GM19467 (cell line): ENCODE results near the gene FKBP3.
A peak's percentile ranks its signal among the peaks of the same experiment; 100 is the strongest.
"Not testable (repeated sequence)": the region's sequence is repeated elsewhere in the genome, so short reads cannot be mapped to it uniquely, and the experiment has no call there.

Experiments used
- ATAC-seq: cut with Tn5 transposase; IDR thresholded peaks from one replicate; pipeline ENCODE4 v1.9.1; 2021; ENCODE audit warnings: mild to moderate bottlenecking, moderate library complexity; ENCODE audit not compliant: unreplicated experiment

FKBP3 gene

GRCh38 chr14:45114327-45114726 lies 20.0 kb downstream of the FKBP3 start:
- ATAC-seq: no peak

GRCh38 chr14:45112896-45113781 lies 21.1 kb downstream of the FKBP3 start:
- no peak for ATAC-seq

- ATAC-seq: no peak
Observed at GRCh38 chr14:45104561-45104960, 29.7 kb downstream of the FKBP3 start.

- no peak for ATAC-seq
Observed at GRCh38 chr14:45103806-45104205, 30.5 kb downstream of the FKBP3 start.

- ATAC-seq: no peak
Observed at GRCh38 chr14:45096218-45096617, 38.1 kb downstream of the FKBP3 start.

- ATAC-seq: no peak
Observed at GRCh38 chr14:45095143-45095542, 39.1 kb downstream of the FKBP3 start.

- no peak for ATAC-seq
Observed at GRCh38 chr14:45094275-45094674, 40.0 kb downstream of the FKBP3 start.

- no peak for ATAC-seq
Observed at GRCh38 chr14:45091710-45092109, 42.6 kb downstream of the FKBP3 start.

- ATAC-seq: no peak
Observed at GRCh38 chr14:45089813-45090212, 44.5 kb downstream of the FKBP3 start.

GRCh38 chr14:45084946-45085346 lies 49.3 kb downstream of the FKBP3 start:
- no peak for ATAC-seq

- peak; percentile 96 for ATAC-seq
Observed at GRCh38 chr14:45083976-45084722, 50.1 kb downstream of the FKBP3 start, which contains the start of gene PRPF39. Gene PRPF39, plus strand, starts transcription at chr14:45084116. Its CDS starts 11,124 bp downstream, at chr14:45095240.

GRCh38 chr14:45083617-45083975 lies 50.7 kb downstream of the FKBP3 start:
- no peak for ATAC-seq

GRCh38 chr14:45082420-45082819 lies 51.9 kb downstream of the FKBP3 start:
- no peak for ATAC-seq

GRCh38 chr14:45081096-45081495 lies 53.2 kb downstream of the FKBP3 start:
- not testable (repeated sequence) for ATAC-seq

- ATAC-seq: not testable (repeated sequence)
Observed at GRCh38 chr14:45080416-45080968, 53.8 kb downstream of the FKBP3 start.

- ATAC-seq: no peak
Observed at GRCh38 chr14:45078323-45078722, 56.0 kb downstream of the FKBP3 start.

GRCh38 chr14:45073231-45073879 lies 60.9 kb downstream of the FKBP3 start:
- ATAC-seq: no peak

GRCh38 chr14:45072126-45072525 lies 62.2 kb downstream of the FKBP3 start:
- ATAC-seq: no peak

- no peak for ATAC-seq
Observed at GRCh38 chr14:45070215-45070614, 64.1 kb downstream of the FKBP3 start.

- no peak for ATAC-seq
Observed at GRCh38 chr14:45068396-45068795, 65.9 kb downstream of the FKBP3 start.

GRCh38 chr14:45066667-45067066 lies 67.6 kb downstream of the FKBP3 start:
- ATAC-seq: no peak
